Lower leg skin (tissue), 3 donors: ENCODE data around the gene PLPP4.

Source experiments
- CTCF ChIP-seq, 3 donors: fragments of 450-650 bp; IDR thresholded peaks; one replicate each; pipeline ENCODE4 v1.5.1; 2016; ENCODE audit warnings: antibody characterized with exemption in 3 of 3, mild to moderate bottlenecking in 3 of 3, moderate library complexity in 2 of 3
- POLR2A ChIP-seq, 2 donors: fragments of 450-650 bp; IDR thresholded peaks; one replicate each; pipeline ENCODE4 v1.6.1; 2016 to 2017; ENCODE audit warnings: antibody characterized with exemption in 2 of 2, mild to moderate bottlenecking in 1 of 2, moderate library complexity in 1 of 2

GRCh38 chr10:120517196-120517595 lies 60.2 kb downstream of the PLPP4 start:
- TF ChIP-seq CTCF (IDR thresholded peaks at IDR 0.05) (no peak), POLR2A (IDR thresholded peaks at IDR 0.05) (no peak)
